K562 (cell line): Measurements from ENCODE around the gene OR12D2. TPM values are rescaled to one million over a fixed set of nuclear protein-coding genes. Genes with fewer than 3 reads are reported as not detected.
A peak's percentile ranks its signal among the peaks of the same experiment; 100 is the strongest.
"Not testable (repeated sequence)": the region's sequence is repeated elsewhere in the genome, so short reads cannot be mapped to it uniquely, and the experiment has no call there.

Source experiments
- ATAC-seq: fragments of 200-7000 bp; cut with Tn5 transposase; 3 replicates; pipeline ENCODE4 v1.9.1; 2020; ENCODE audit warnings: moderate library complexity
- BruUV-seq: library from RNA; stranded (reverse); fragments of 400-500 nt; replicated peaks from 2 replicates; lab custom pipeline; 2021; lab: Mats Ljungman, UMichigan
- CTCF ChIA-PET: fragments of 300-600 bp; formaldehyde crosslinking; extraction: SDS; loops from one replicate; lab custom pipeline; 2021; ENCODE audit warnings: low intra/inter-chr PET ratio; lab: Yijun Ruan, JAX
- POLR2A ChIA-PET: fragments of 300-600, 350-650 bp; sonication (Branson Sonifier 250); formaldehyde crosslinking; extraction: SDS; loops from one replicate; lab custom pipeline; 2021; ENCODE audit warnings: antibody characterized with exemption, inconsistent platforms; lab: Yijun Ruan, JAX
- DNase-seq, 4 experiments: peaks; one replicate each; pipeline versions ENCODE4 v3.0.0 to v3.0.0-alpha.2; 2011 to 2018; ENCODE audit warnings: low spot score in 3 of 4, mixed read lengths in 3 of 4; ENCODE audit errors: extremely low read depth in 1 of 4
- FAIRE-seq: peaks from 2 replicates; lab custom pipeline; 2011; peaks lifted over from hg19 to GRCh38; lab: Jason Lieb, UNC
- H2AFZ ChIP-seq: 2 replicates; pipeline ENCODE4 v1.6.0; 2011; ENCODE audit warnings: low read depth, low read length, control low read depth, inconsistent platforms
- H3K27ac ChIP-seq: fragments of 200-600 bp; 3 replicates; pipeline ENCODE4 v1.8.0; 2011; ENCODE audit warnings: low read depth, mild to moderate bottlenecking, control low read depth, inconsistent platforms, low read length, moderate library complexity, mixed read lengths; ENCODE audit errors: extremely low read depth
- H3K27me3 ChIP-seq, 2 experiments: fragments of 300-600 bp in 1 of 2; 2 replicates in 1 of 2; 3 replicates in 1 of 2; pipeline versions ENCODE4 v1.6.0 to v1.8.0; 2011; ENCODE audit warnings: inconsistent platforms in 2 of 2, low read length in 2 of 2, mild to moderate bottlenecking in 1 of 2, mixed read lengths in 1 of 2, moderate library complexity in 1 of 2; ENCODE audit not compliant: control insufficient read depth in 2 of 2, insufficient read depth in 2 of 2
- H3K36me3 ChIP-seq: fragments of 300-600 bp; 3 replicates; pipeline ENCODE4 v1.8.0; 2011; ENCODE audit warnings: mild to moderate bottlenecking, low read length, inconsistent platforms; ENCODE audit not compliant: control insufficient read depth, insufficient read depth
- H3K4me1 ChIP-seq, 2 experiments: fragments of 200-600 bp in 1 of 2; replicated peaks in 1 of 2; 2 replicates in 1 of 2; 3 replicates in 1 of 2; pipeline versions ENCODE4 v1.5.1 to v1.8.0; 2011; ENCODE audit warnings: inconsistent platforms in 2 of 2, low read length in 2 of 2, mild to moderate bottlenecking in 1 of 2, mixed read lengths in 1 of 2, moderate library complexity in 1 of 2; ENCODE audit not compliant: control insufficient read depth in 2 of 2, insufficient read depth in 2 of 2
- H3K4me2 ChIP-seq: 2 replicates; pipeline ENCODE4 v1.6.1; 2011; ENCODE audit warnings: low read length, control low read depth, inconsistent platforms, mixed read lengths; ENCODE audit not compliant: insufficient read depth
- H3K4me3 ChIP-seq: fragments of 200-600 bp; sonication (generic), shearing (Covaris generic); 2 replicates; pipeline ENCODE4 v1.5.1; 2016; ENCODE audit warnings: control low read depth, inconsistent platforms
- H3K79me2 ChIP-seq: fragments of 200-600 bp; 3 replicates; pipeline ENCODE4 v1.8.0; 2011; ENCODE audit warnings: low read length, inconsistent platforms; ENCODE audit not compliant: control insufficient read depth, insufficient read depth
- H3K9ac ChIP-seq, 2 experiments: 2 replicates each; pipeline versions ENCODE4 v1.6.0 to v1.6.1; 2011; ENCODE audit warnings: low read depth in 2 of 2, low read length in 2 of 2, control low read depth in 1 of 2, inconsistent platforms in 1 of 2, mild to moderate bottlenecking in 1 of 2, mixed read lengths in 1 of 2; ENCODE audit not compliant: insufficient read depth in 1 of 2
- H3K9me1 ChIP-seq: one replicate; pipeline ENCODE4 v1.6.0; 2011; ENCODE audit warnings: inconsistent platforms, mild to moderate bottlenecking, low read length, moderate library complexity; ENCODE audit not compliant: control insufficient read depth, insufficient read depth
- H3K9me3 ChIP-seq: replicated peaks from 2 replicates; pipeline ENCODE4 v1.5.1; 2011; ENCODE audit warnings: low read depth, low read length, inconsistent platforms; ENCODE audit not compliant: control insufficient read depth, insufficient read depth
- H4K20me1 ChIP-seq: replicated peaks from 2 replicates; pipeline ENCODE4 v1.6.1; 2011; ENCODE audit warnings: low read length, inconsistent platforms, mixed read lengths; ENCODE audit not compliant: control insufficient read depth, insufficient read depth
- C11orf30 ChIP-seq: fragments of 450-650 bp; IDR thresholded peaks from 2 replicates; pipeline ENCODE4 v1.6.1; 2016; ENCODE audit warnings: low read depth, mild to moderate bottlenecking
- GATA2 ChIP-seq: sonication (generic); formaldehyde crosslinking; IDR thresholded peaks from 2 replicates; pipeline ENCODE4 v1.4.0; 2020; ENCODE audit warnings: mild to moderate bottlenecking, missing genetic modification reagents
- MAFG ChIP-seq: fragments of 450-650 bp; conservative IDR thresholded peaks from 2 replicates; pipeline ENCODE4 v1.6.1; 2016; ENCODE audit warnings: missing genetic modification characterization, missing compliant biosample characterization
- RAD21 ChIP-seq, 2 experiments: fragments of 250-450 bp in 1 of 2; fragments of 450-650 bp in 1 of 2; sonication (Bioruptor Pico) in 1 of 2; formaldehyde crosslinking in 1 of 2; IDR thresholded peaks in 1 of 2; conservative IDR thresholded peaks in 1 of 2; 2 replicates each; pipeline versions ENCODE4 v1.4.0 to v1.8.0; 2020 to 2022; ENCODE audit warnings: mild to moderate bottlenecking in 2 of 2, moderate library complexity in 1 of 2
- SMC3 ChIP-seq: conservative IDR thresholded peaks from 2 replicates; pipeline ENCODE4 v1.6.1; 2011; ENCODE audit warnings: low read depth, low read length, improper control_type of control experiment; ENCODE audit not compliant: insufficient read depth
- TFAP4 ChIP-seq: sonication (generic); formaldehyde crosslinking; IDR thresholded peaks from 2 replicates; pipeline ENCODE4 v1.8.0; 2022; ENCODE audit warnings: missing genetic modification reagents, mild to moderate bottlenecking, moderate library complexity, borderline replicate concordance
- YY1 ChIP-seq, 3 experiments: IDR thresholded peaks; 2 replicates each; pipeline ENCODE4 v1.6.1; 2011; ENCODE audit warnings: low read length in 2 of 3, mild to moderate bottlenecking in 2 of 3, moderate library complexity in 2 of 3, borderline replicate concordance in 1 of 3, control low read depth in 1 of 3, low read depth in 1 of 3; ENCODE audit not compliant: insufficient read depth in 3 of 3, insufficient replicate concordance in 2 of 3, control insufficient read depth in 1 of 3, insufficient read length in 1 of 3; ENCODE audit errors: extremely low read depth in 1 of 3
- WGBS: fragments of 100-300 bp; shearing (Covaris generic); methylation state at CpG from one replicate; pipeline ENCODE4 v1.1.6; 2016; ENCODE audit warnings: low coverage, mixed read lengths; ENCODE audit not compliant: insufficient coverage; ENCODE audit errors: missing lambda C conversion rate; 5-methylcytosine and 5-hydroxymethylcytosine counted together
- in situ Hi-C: fragments of 300-500 bp; cut with MboI; formaldehyde crosslinking; loops from 4 replicates; pipeline ENCODE4 v1.15.0; 2018; ENCODE audit warnings: inconsistent platforms, mixed read lengths
- intact Hi-C: fragments of 100-400 bp; cut with micrococcal nuclease; formaldehyde crosslinking; loops from 2 replicates; pipeline ENCODE4 v1.14.2; 2022
- polyA plus RNA-seq, 8 experiments: library from polyadenylated mRNA; depleted of rRNA in 4 of 8; stranded (reverse) in 5 of 8; unstranded in 3 of 8; fragments of >200 nt; fragmentation: Nextera tagmentation in 2 of 8; fragmentation: Illumina TruSeq in 1 of 8; extraction: Ambion mirVana in 2 of 8; extraction: Trizol in 1 of 8; gene quantifications; 2 replicates each; pipeline versions ENCODE4 v1.2.1 to v1.2.3, GENCODE V29; 2011 to 2014; ENCODE audit warnings: inconsistent platforms in 1 of 8, missing spikeins in 1 of 8
- total RNA-seq, 7 experiments: library from RNA; depleted of rRNA in 6 of 7; stranded (reverse); fragments of >200 nt in 6 of 7; fragmentation: Illumina TruSeq in 2 of 7; extraction: Trizol in 2 of 7; gene quantifications; 2 replicates each; pipeline versions ENCODE4 v1.2.1 to v1.2.3, GENCODE V29; 2011 to 2021; ENCODE audit warnings: low replicate concordance in 1 of 7
- TF ChIP-seq, protein P1 (sequence below): fragments of 450-650 bp; formaldehyde crosslinking; IDR thresholded peaks from 2 replicates; pipeline ENCODE4 v1.4.0; 2020; ENCODE audit warnings: mild to moderate bottlenecking, moderate library complexity
- TF ChIP-seq, protein P2 (sequence below), 3 experiments: IDR thresholded peaks in 2 of 3; conservative IDR thresholded peaks in 1 of 3; 2 replicates each; pipeline ENCODE4 v1.5.1; 2011 to 2012; ENCODE audit warnings: low read length in 3 of 3, mild to moderate bottlenecking in 3 of 3, control low read depth in 2 of 3, improper control_type of control experiment in 1 of 3, inconsistent platforms in 1 of 3, low read depth in 1 of 3, mixed read lengths in 1 of 3, moderate library complexity in 1 of 3; ENCODE audit not compliant: insufficient read depth in 2 of 3

Gene OR12D2
- total and polyA plus RNA-seq, 9 of the 15 experiments (the other 6 are each of a cell fraction or from before 2014, with no cell fraction given) = not detected

GRCh38 chr6:29436730-29437129 lies 41.3 kb downstream of the OR12D2 start:
- H3K79me2 ChIP-seq, H3K36me3 ChIP-seq, in situ Hi-C loops, H3K9ac ChIP-seq, H3K27ac ChIP-seq, H3K4me3 ChIP-seq, H3K9me3 ChIP-seq, BruUV-seq, H3K4me2 ChIP-seq, H4K20me1 ChIP-seq, POLR2A ChIA-PET, H3K4me1 ChIP-seq, H3K9me1 ChIP-seq: not testable (repeated sequence)
- DNase-seq (peak in 2 of 4 experiments; percentile 35 to 71), ATAC-seq (peak; percentile 95), FAIRE-seq (peak; percentile 80)
- under 1% methylated on average over 18 of the region's 18 CpGs for WGBS
- Histone ChIP-seq H2AFZ (0 out of 2 replicates have a peak overlapping the region, but pooled peaks have one; percentile 27), H3K27me3 (peaks cover 0 to 15% of the 10 kb centered on the region in 2 experiments; a peak in 3 of 5 replicates)
- intact Hi-C loops = loop anchor here (1.0 to 5.0 kb wide), 3 partner anchors 81 to 216 kb away; no protein-coding TSS in a partner anchor
- CTCF ChIA-PET = interaction anchor here (0.7 to 1.2 kb wide), 4 partner anchors 153 to 316 kb away, joined by 3 read pairs; no protein-coding TSS in a partner anchor
- TF ChIP-seq, protein P1, sequence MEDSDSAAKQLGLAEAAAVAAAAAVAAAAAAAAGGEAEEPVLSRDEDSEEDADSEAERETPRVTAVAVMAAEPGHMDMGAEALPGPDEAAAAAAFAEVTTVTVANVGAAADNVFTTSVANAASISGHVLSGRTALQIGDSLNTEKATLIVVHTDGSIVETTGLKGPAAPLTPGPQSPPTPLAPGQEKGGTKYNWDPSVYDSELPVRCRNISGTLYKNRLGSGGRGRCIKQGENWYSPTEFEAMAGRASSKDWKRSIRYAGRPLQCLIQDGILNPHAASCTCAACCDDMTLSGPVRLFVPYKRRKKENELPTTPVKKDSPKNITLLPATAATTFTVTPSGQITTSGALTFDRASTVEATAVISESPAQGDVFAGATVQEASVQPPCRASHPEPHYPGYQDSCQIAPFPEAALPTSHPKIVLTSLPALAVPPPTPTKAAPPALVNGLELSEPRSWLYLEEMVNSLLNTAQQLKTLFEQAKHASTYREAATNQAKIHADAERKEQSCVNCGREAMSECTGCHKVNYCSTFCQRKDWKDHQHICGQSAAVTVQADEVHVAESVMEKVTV (CRISPR knock-in tag) = peak; percentile 95
- TF ChIP-seq MAFG (tag) = 0 out of 2 replicates have a peak, but pooled peaks have one; percentile 22
- TF ChIP-seq, protein P2, sequence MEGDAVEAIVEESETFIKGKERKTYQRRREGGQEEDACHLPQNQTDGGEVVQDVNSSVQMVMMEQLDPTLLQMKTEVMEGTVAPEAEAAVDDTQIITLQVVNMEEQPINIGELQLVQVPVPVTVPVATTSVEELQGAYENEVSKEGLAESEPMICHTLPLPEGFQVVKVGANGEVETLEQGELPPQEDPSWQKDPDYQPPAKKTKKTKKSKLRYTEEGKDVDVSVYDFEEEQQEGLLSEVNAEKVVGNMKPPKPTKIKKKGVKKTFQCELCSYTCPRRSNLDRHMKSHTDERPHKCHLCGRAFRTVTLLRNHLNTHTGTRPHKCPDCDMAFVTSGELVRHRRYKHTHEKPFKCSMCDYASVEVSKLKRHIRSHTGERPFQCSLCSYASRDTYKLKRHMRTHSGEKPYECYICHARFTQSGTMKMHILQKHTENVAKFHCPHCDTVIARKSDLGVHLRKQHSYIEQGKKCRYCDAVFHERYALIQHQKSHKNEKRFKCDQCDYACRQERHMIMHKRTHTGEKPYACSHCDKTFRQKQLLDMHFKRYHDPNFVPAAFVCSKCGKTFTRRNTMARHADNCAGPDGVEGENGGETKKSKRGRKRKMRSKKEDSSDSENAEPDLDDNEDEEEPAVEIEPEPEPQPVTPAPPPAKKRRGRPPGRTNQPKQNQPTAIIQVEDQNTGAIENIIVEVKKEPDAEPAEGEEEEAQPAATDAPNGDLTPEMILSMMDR (IDR thresholded peaks at IDR 0.05 in 2 of 3, conservative IDR thresholded peaks at IDR 0.05 in 1 of 3; ENCODE audit: insufficient read depth in 2 of 3, low read depth in 1 of 3, low read length in 3 of 3) = peak; percentile 53 to 73 (median 55)
- peak; percentile 42; the same call in 1 of the 2 replicates for TF ChIP-seq SMC3
- 0 out of 2 replicates have a peak, but pooled peaks have one; percentile 1 for TF ChIP-seq C11orf30
- peak; percentile 89 to 99 for TF ChIP-seq RAD21 (CRISPR knock-in tag; conservative IDR thresholded peaks at IDR 0.05 in 1 of 2, IDR thresholded peaks at IDR 0.05 in 1 of 2)
- TF ChIP-seq YY1 (IDR thresholded peaks at IDR 0.05; ENCODE audit: borderline replicate concordance in 1 of 3, control insufficient read depth in 1 of 3, extremely low read depth in 1 of 3, insufficient read depth in 3 of 3, insufficient read length in 1 of 3, insufficient replicate concordance in 2 of 3, low read depth in 1 of 3, low read length in 2 of 3) = peak in 2 of 3 experiments; percentile 52 to 80
- 0 out of 2 replicates have a peak, but pooled peaks have one; percentile 45 for TF ChIP-seq GATA2 (CRISPR knock-in tag)
- TF ChIP-seq TFAP4 = peak; percentile 29; the same call in 1 of the 2 replicates
